OCI-LY7 (cell line): ENCODE results near the gene MAPKAPK5. TPM values are rescaled to one million over a fixed set of nuclear protein-coding genes. Genes with fewer than 3 reads are reported as not detected.

ENCODE experiments used
- BruUV-seq: library from RNA; stranded (reverse); fragments of 400-500 nt; replicated peaks from 2 replicates; lab custom pipeline; 2021; lab: Mats Ljungman, UMichigan
- CTCF ChIA-PET: fragments of 300-600 bp; sonication (Branson Sonifier 250); formaldehyde crosslinking; loops from one replicate; lab custom pipeline; 2022; ENCODE audit warnings: antibody characterized with exemption; ENCODE audit not compliant: unreplicated experiment; lab: Charles Lee
- POLR2A ChIA-PET: fragments of 300-600 bp; sonication (Branson Sonifier 250); formaldehyde crosslinking; loops from one replicate; lab custom pipeline; 2022; ENCODE audit warnings: antibody characterized with exemption; lab: Charles Lee
- DNase-seq: peaks from one replicate; pipeline ENCODE4 v3.0.0-alpha.2; 2015; ENCODE audit warnings: low spot score
- H2AFZ ChIP-seq: fragments of 200-600 bp; sonication (generic), shearing (Covaris generic); 2 replicates; pipeline ENCODE4 v1.6.1; 2014; ENCODE audit warnings: mild to moderate bottlenecking, antibody characterized with exemption, low read length, moderate library complexity
- H3K27ac ChIP-seq: fragments of 200-600 bp; sonication (generic); 2 replicates; pipeline ENCODE4 v1.5.1; 2014; ENCODE audit warnings: mixed run types, low read depth, mild to moderate bottlenecking, moderate library complexity, low read length, inconsistent platforms; ENCODE audit not compliant: poor library complexity, severe bottlenecking
- H3K36me3 ChIP-seq: fragments of 200-600 bp; sonication (generic); 2 replicates; pipeline ENCODE4 v1.6.1; 2014; ENCODE audit warnings: mild to moderate bottlenecking, antibody characterized with exemption, low read length, moderate library complexity, mixed read lengths; ENCODE audit not compliant: insufficient read depth
- H3K4me1 ChIP-seq: fragments of 200-600 bp; sonication (generic); 2 replicates; pipeline ENCODE4 v1.5.1; 2014; ENCODE audit warnings: mild to moderate bottlenecking, low read length; ENCODE audit not compliant: insufficient read depth, poor library complexity, severe bottlenecking
- H3K4me2 ChIP-seq: fragments of 200-600 bp; sonication (generic); 2 replicates; pipeline ENCODE4 v1.6.1; 2014; ENCODE audit warnings: mild to moderate bottlenecking, low read length
- H3K4me3 ChIP-seq: fragments of 200-600 bp; sonication (generic); 2 replicates; pipeline ENCODE4 v1.5.1; 2014; ENCODE audit warnings: mild to moderate bottlenecking, low read depth, low read length; ENCODE audit not compliant: poor library complexity, severe bottlenecking
- H3K79me2 ChIP-seq: fragments of 200-600 bp; sonication (generic); 2 replicates; pipeline ENCODE4 v1.6.1; 2016; ENCODE audit warnings: low read depth, mild to moderate bottlenecking, low read length, moderate library complexity, mixed read lengths; ENCODE audit not compliant: insufficient read depth
- H3K9me2 ChIP-seq: fragments of 200-600 bp; sonication (generic); 2 replicates; pipeline ENCODE4 v1.6.1; 2016; ENCODE audit warnings: mild to moderate bottlenecking, low read length, mixed read lengths; ENCODE audit not compliant: insufficient read depth
- H3K9me3 ChIP-seq: fragments of 200-600 bp; sonication (generic); 2 replicates; pipeline ENCODE4 v1.6.1; 2014; ENCODE audit warnings: mild to moderate bottlenecking, mixed run types, low read length, mixed read lengths
- H4K20me1 ChIP-seq: fragments of 200-600 bp; sonication (generic); 2 replicates; pipeline ENCODE4 v1.6.1; 2014; ENCODE audit warnings: mild to moderate bottlenecking, antibody characterized with exemption, low read length, moderate library complexity, mixed read lengths; ENCODE audit not compliant: insufficient read depth
- CTCF ChIP-seq: fragments of 200-600 bp; sonication (generic); conservative IDR thresholded peaks from 2 replicates; pipeline ENCODE4 v1.5.1; 2014; ENCODE audit warnings: mild to moderate bottlenecking, antibody characterized with exemption, low read length, moderate library complexity, mixed read lengths
- EZH2phosphoT487 ChIP-seq: fragments of 200-600 bp; sonication (generic); IDR thresholded peaks from 2 replicates; pipeline ENCODE4 v1.6.1; 2018; ENCODE audit warnings: low read depth, borderline replicate concordance, mild to moderate bottlenecking, mixed run types, antibody characterized with exemption, low read length, moderate library complexity, mixed read lengths
- intact Hi-C: fragments of 100-400 bp; cut with micrococcal nuclease; formaldehyde crosslinking; loops from one replicate; pipeline ENCODE4 v1.10.0; 2022; ENCODE audit not compliant: unreplicated experiment
- total RNA-seq, 2 experiments: library from RNA; depleted of rRNA in 1 of 2; stranded (reverse); fragments of >200 nt in 1 of 2; shearing (Covaris generic) in 1 of 2; gene quantifications; 2 replicates each; pipeline ENCODE4 v1.2.3, GENCODE V29; 2014 to 2022

Gene MAPKAPK5
- total RNA-seq, 2 experiments from 2014 or later: 74.6 to 83.5 TPM

- H3K9me3 ChIP-seq: no peaks in the 10 kb centered on the region
- H4K20me1 ChIP-seq: peaks cover 2% of the 10 kb centered on the region; the same call in 1 of the 2 replicates
- no peak overlapping the region for H3K27ac ChIP-seq
- H3K4me2 ChIP-seq: no peak overlapping the region
- TF ChIP-seq EZH2phosphoT487 (no peak), CTCF (no peak)
- H2AFZ ChIP-seq: no peak overlapping the region
- H3K4me3 ChIP-seq: no peak overlapping the region
- ChIA-PET CTCF (no interaction called here), POLR2A (interaction anchor here (1.0 kb wide), 1 partner anchor 82 kb away, joined by 3 read pairs; no protein-coding TSS in a partner anchor)
- H3K9me2 ChIP-seq: no peaks in the 10 kb centered on the region
- H3K36me3 ChIP-seq: peaks cover 19% of the 10 kb centered on the region
- intact Hi-C loops: no loop called here
- peaks cover 38% of the 10 kb centered on the region for H3K79me2 ChIP-seq
- BruUV-seq: no TSS peak
- DNase-seq: no peak
- H3K4me1 ChIP-seq: peaks cover 17% of the 10 kb centered on the region
These were observed 3.7 kb upstream of the MAPKAPK5 start for GRCh38 chr12:111838353-111838752.

GRCh38 chr12:111840807-111841206 is 1.2 kb upstream of the MAPKAPK5 start:
- TF ChIP-seq CTCF (no peak), EZH2phosphoT487 (no peak)
- Histone ChIP-seq H3K36me3 (peaks cover 39% of the 10 kb centered on the region), H3K9me2 (no peaks in the 10 kb centered on the region), H3K79me2 (peaks cover 63% of the 10 kb centered on the region), H4K20me1 (peaks cover 5% of the 10 kb centered on the region; the same call in 1 of the 2 replicates), H3K27ac (no peak overlapping the region), H3K4me1 (peaks cover 21% of the 10 kb centered on the region), H2AFZ (no peak overlapping the region), H3K9me3 (no peaks in the 10 kb centered on the region), H3K4me3 (peak overlapping the region; percentile 86), H3K4me2 (peak overlapping the region; percentile 74)
- POLR2A ChIA-PET: interaction anchor here (0.8 to 1.8 kb wide), 5 partner anchors 18 to 182 kb away, joined by 3 to 9 read pairs (median 4); no protein-coding TSS in a partner anchor
- no TSS peak for BruUV-seq
- intact Hi-C loops: loop anchor here (10.0 kb wide), 1 partner anchor 544 kb away; the partner anchor contains the start of gene HECTD4
- CTCF ChIA-PET: interaction anchor here (1.2 kb wide), 1 partner anchor 11 kb away, joined by 3 read pairs; no protein-coding TSS in a partner anchor
- DNase-seq: no peak

- H3K79me2 ChIP-seq: peaks cover 68% of the 10 kb centered on the region
- H3K9me2 ChIP-seq: no peaks in the 10 kb centered on the region
- H2AFZ ChIP-seq: peak overlapping the region; percentile 90
- peak overlapping the region; percentile 74 for H3K4me2 ChIP-seq
- H3K4me1 ChIP-seq: peaks cover 21% of the 10 kb centered on the region
- peak overlapping the region; percentile 71 for H3K27ac ChIP-seq
- ChIA-PET POLR2A (interaction anchor here (0.6 to 1.8 kb wide), 7 partner anchors 18 to 182 kb away, joined by 3 to 9 read pairs (median 3); no protein-coding TSS in a partner anchor), CTCF (interaction anchor here (1.2 kb wide), 1 partner anchor 10 kb away, joined by 3 read pairs; no protein-coding TSS in a partner anchor)
- H3K9me3 ChIP-seq: no peaks in the 10 kb centered on the region
- peaks cover 5% of the 10 kb centered on the region; the same call in 1 of the 2 replicates for H4K20me1 ChIP-seq
- intact Hi-C loops: loop anchor here (10.0 kb wide), 1 partner anchor 544 kb away; the partner anchor contains the start of gene HECTD4
- no peak for TF ChIP-seq CTCF
- no peak for DNase-seq
- BruUV-seq: TSS peak; percentile 91
- peak overlapping the region; percentile 86 for H3K4me3 ChIP-seq
- H3K36me3 ChIP-seq: peaks cover 43% of the 10 kb centered on the region
These were observed 735 bp upstream of the MAPKAPK5 start for GRCh38 chr12:111841236-111841749.
